Left renal pelvis (tissue), 4 donors: Measurements from ENCODE around the gene ARHGAP11A. TPM values are rescaled to one million over a fixed set of nuclear protein-coding genes. Genes with fewer than 3 reads are reported as not detected.

Experiments
- DNase-seq, 4 donors: peaks; one replicate each; pipeline ENCODE4 v3.0.0-alpha.2; 2013; ENCODE audit warnings: low read depth in 4 of 4, low spot score in 3 of 4
- polyA plus RNA-seq, 4 donors: library from polyadenylated mRNA; unstranded; fragments of 120-200 nt; gene quantifications; one replicate each; pipeline ENCODE4 v1.2.1, GENCODE V29; 2013; ENCODE audit not compliant: insufficient read length in 4 of 4

Gene ARHGAP11A
- polyA plus RNA-seq, 4 donors, result 30.9 to 35.6 (median 33.3) TPM

DNA sequence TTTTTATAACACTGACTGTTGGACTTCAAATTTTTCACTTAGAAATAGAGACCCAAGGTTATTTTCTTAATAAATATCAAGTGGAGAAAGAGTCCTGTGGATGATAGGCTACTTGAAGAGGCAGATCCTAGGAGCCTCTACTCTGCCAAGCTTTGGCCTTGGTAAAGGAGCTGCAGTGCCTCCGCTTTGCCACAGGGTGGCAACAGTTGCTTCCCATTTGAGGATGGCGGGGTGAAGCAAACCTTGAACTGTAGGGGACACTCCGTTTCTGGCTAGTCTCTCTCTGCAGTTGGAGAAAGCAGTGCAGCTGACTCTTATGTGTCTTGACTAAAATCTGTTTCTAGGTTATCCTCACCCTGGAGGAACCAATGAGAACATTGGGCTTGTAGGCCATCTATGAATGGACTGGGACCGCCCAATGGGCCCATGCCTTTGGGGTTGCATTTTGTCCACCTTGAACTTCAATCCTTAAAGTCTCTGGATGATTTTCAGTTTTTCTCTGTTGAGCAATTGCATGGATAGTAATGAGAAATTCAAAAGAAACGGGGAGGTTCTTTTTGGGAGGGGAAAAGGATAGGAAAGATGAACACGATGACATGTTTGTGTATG is 36.0 kb downstream of the ARHGAP11A start:
- DNase-seq, result peak in 1 of 4 donors; percentile 12

DNA sequence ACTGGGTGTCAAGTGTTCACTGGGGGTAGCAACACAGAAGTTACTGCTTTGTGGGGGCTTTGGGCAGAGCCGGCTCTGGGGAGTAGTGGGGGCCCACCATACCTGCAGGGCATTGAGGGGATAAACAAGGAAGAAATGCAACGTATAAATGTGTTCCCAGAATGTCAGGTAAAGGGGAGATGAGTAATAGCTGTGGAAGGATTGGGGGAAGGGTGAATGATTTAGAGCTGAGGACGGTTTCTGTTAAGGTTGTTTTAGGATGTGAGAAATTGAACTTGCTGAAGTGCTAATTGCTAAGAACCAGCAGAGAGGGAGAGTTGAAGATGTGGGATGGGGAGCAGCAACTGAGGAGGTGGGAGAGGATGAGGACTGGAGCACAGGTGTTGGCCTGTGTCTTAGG is 36.9 kb downstream of the ARHGAP11A start:
- DNase-seq, result no peak

DNA sequence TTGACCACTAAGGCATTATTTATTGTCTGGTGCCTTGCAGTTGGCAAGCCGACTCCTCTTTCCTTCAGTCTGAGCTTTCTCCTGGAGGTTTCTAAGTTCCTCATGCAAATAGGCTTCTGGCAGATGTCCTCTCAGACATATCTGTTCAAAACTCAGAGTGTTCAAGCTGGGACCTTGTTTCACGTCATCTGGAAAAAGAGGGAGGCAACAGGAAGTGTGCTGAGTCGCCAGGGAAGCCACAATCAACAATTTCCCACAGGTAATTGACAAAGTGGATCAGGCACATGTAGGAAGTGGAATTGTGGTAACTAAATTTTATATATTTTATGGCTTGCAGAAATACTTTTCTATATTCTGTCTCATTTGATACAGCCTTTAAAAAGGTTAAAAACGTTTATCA is 40.8 kb downstream of the ARHGAP11A start:
- no peak for DNase-seq

DNA sequence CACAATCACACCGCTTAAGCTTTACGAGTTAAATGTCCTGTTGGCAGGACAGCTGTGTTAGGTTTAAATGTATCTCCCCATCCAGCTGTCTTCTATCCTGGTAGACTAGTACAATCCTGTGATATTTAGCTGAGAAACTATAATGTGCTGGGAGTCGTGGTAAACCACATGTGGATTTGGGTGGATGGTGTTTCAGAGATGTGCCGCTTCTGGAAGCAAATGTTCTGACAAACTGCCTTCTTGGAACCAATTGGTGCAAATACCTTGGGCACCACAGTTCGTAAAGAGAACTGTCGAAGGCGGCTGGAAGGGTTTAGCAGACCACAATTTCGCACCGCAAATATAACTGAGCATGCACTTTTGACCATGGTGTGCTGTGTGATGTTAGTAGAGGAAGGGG is 41.2 kb downstream of the ARHGAP11A start:
- no peak for DNase-seq

DNA sequence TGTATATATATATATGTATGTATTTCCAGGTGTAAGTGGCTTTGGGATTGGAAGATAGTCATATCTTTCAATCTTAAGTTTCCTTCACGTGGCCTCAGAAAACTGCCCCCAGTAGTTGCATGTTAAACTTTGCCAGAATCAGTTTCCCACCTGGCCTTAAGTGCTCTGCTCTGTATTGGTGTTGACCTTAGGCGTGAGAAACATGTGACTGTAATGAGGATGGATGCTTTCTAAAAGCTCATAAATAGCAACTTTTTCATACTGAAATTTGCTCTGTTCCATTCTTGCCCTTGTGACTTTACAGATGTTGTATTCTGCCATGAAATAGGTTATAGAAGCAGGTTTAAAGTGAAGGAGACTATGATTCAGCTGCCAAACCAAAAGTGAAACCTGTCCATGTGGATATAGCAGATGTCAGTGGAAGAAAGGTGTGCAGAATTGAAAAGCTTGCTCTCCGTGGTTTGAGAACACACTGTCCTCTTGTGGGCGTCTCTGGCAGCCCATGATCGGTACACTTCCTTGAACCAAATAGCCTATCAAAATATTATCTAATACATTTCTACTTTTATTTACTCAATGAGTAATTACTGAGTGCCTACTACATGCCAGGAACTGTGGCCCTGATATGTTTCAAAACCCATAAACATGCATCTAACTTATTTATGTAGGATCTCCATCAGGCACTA is 42.0 kb downstream of the ARHGAP11A start:
- DNase-seq, result no peak

DNA sequence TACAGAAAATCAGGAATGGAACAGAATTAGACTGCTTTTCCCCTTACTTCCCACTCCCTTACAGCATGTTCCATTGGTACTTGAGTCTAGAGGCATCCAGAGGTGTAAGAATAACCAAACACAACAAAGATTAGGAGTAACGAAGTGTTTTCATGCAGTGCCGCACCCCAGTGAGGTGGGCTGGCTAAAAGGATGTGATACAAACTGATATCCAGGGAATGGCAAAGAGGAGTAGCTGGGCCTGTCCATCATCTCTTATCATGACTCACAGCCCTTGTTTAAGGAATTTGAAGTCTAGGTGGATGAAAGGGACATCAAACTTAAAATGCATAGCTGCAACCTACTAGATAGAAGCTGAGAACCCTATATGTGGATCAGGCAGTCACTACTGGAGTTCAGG is 42.6 kb downstream of the ARHGAP11A start:
- DNase-seq, result no peak

DNA sequence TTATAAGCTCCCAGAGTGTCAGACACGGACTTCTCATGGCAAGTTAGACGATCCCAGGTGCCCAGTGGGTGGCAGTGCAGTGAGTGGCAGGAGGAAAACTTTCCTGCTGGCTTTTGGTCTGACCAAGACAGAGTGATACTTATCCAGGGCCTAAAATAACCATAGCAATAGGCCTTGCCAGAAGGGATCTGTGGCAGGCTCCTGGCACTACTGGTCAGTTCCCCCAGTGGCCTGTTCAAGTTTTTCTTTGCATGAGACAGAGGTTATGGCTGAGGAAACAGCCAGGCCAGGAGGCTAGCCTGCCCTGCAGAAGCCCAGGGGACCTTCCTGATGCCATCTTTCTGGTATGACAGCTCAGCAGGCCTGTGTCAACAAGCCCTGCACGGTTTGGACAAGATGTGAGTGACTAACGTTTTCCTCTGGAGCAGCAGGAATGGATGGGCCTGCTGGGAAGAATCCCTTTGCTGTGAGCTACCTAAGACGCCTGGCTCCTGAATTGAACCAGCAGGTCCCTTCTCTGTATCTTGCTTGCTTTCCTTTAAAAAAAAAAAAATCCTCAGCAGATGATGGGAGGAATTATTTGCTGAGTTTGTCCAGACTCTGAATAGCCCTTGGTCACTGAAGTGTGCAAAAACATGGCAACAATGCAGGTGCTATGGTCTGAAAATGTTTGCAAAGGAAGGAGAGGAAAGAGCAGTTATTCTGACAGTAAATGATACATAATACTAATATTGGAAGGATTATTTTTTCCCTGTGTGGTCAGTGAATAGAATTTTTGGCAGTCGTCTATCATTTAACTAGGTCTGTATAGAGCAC is 44.2 kb downstream of the ARHGAP11A start:
- no peak for DNase-seq

DNA sequence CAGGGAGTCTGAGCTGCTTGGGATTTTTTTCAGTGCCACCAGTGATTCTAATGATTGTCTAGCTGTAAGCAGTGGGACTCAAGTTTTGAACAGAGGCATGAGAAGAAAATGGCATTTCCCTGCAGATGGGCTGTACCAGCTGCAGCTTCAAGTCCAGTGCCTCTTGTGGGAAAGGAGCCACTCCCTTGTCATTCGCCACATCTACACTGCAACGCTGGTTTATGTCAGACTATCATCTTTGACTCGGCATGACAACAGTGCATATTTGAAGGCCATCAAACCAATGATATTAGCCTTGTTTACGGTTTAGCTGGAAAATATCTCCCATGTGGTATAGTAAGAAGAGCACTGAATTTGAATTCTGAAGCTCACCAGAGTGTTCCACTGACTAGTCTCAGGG is 48.4 kb downstream of the ARHGAP11A start:
- DNase-seq, result no peak

DNA sequence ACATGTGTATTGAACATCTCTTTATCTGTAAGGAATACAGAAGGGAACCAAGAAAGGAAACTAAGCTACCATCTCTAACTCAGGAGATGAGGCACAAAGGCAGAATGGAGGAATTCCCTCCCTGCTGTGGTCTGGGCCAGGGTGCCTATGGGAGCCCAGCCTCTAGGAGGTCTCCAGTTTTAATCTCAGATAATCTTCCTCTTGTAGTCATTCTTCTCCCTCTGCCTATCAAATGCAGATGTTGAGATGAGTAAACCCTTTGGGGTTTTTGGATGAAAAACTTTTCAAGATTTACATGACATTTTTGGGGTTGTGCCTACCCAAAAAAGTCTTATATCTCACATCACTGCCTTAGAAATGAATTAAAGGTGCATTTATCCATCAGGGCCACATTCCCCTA is 49.5 kb downstream of the ARHGAP11A start:
- DNase-seq, result no peak

DNA sequence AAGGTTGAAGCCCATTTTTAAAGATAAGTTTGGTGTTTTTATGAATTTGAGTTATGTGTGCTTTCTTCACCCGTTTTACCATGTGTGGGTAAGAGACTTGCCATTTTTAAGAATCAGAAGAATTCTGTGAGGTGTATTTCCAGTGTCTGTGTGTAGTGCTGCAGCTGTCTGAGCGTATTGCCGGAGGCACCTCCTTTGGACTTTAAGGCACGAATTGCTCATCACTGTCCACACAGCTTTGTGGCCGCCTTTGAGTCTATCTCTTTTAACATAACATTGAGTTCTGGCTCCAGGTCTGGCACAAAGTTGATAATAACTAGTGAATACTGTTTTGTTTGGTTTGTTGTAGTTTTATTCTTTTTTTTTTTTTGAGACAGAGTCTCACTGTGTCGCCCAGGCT is 52.0 kb downstream of the ARHGAP11A start:
- DNase-seq, result no peak

DNA sequence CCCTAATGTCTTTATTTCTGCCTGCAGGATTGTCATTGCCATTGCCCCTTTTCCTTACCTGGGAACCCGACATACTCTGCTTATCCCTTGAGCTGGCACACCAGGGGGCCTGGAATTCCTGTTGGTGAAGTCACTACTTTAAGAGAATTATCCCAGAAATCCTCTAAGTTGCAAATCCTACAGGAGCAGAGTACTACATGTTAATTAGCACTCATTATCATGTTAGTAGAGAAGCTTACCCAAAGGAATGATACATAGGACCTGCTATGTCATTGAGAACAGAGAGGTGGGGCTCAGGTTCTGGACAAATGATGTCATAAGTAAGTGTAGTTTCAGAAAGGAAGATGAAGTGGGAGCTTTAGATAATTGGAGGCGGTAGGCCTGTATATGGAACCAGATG is 53.6 kb downstream of the ARHGAP11A start:
- DNase-seq, result no peak

DNA sequence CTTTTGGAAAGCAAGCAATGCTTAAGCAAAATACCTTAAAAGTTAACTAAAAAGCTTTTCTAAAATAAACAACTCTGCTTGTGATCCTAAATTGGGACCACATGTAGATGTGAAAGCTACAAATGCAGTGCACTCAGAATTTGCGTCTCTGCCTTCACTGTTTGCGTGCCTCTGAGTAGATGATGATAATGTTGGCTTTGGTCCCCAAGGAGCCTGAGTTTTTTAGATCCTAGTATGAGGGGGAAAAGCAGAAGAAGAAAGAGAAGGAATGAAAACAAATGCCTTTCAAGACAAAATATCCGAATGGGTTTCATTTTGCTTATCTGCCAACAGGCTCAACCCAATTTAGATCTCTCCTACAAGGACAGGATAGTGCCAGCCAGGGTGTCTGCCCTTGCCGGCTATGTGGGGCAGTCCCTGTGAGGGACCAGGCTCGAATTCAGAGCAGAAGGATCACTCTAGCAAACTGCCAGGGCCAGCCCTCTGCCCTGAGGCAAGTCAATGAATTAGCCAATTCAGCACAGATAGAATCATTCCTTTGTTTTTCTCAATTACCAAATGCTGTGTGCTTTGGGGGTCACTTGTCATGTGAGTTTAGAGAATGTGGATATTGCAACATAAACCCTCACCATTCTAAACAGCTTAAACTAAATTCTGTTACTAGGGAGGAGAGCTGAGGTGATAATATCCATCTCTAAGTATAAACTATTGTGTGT is 54.8 kb downstream of the ARHGAP11A start:
- DNase-seq, result no peak

DNA sequence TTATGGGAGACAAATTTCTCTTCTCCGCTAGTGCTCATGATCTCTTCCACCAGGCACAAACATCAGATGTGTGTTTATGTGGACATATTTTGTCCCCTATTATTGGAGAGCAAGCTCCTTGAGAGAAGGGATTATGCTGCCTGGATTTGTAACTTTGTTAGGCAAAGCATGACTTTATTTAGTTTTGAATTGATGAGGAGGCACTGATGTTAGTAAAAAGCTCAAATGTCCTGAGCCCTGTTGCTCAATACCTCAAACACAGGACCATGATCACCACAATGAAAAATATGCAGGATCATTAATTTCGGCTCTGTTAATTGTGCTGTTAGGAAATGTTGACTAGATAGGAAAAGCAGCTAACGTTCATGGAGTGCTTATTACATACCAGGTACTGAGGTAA is 55.3 kb downstream of the ARHGAP11A start:
- no peak for DNase-seq

DNA sequence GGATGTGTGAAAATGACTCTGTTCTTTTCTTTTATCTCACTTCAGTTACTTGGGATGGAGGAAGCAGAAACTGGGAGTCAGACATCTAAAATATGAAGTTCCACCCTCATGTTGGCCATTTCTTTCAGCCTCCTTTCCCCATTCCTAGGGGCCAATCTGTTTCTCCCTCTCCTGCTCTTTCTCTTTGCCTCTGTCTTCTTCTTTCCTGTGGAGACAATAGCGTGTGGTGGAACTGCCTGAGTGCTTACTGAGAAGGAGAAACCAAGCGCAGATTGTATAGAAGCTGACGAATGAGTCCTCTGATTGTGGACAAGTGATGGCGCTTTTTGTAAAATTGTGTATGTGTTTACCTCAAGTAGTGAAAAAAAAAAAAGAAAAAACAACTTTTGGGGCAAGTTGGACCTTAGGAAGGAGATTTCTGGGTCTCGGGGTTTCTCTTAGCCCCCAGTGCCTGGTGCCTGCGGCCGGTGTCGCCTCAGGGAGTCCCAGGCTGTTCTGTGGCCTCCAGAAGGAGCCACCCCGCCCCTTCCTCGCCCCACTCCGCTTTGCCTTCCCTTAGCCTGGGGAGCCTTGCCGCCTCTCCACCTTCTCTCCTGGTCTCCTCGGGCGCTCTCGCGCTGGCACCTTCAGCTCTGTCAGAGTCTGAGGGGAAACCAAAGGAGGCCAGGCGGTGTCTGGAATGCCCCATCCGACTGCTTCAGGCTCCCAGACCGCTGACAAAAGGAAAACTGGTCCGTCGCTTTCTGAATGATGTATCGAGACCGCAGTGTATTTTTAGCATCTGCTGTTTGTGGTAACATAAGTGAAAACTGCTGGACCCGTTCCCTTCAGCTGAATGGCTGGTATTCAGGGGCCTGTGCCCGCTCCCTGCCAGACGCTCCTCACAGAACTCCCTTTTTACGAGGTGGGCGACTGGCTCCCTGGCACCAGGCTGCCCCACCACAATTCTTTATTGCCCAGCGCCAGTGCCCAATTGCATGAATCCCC is 56.3 kb downstream of the ARHGAP11A start:
- DNase-seq, result no peak

DNA sequence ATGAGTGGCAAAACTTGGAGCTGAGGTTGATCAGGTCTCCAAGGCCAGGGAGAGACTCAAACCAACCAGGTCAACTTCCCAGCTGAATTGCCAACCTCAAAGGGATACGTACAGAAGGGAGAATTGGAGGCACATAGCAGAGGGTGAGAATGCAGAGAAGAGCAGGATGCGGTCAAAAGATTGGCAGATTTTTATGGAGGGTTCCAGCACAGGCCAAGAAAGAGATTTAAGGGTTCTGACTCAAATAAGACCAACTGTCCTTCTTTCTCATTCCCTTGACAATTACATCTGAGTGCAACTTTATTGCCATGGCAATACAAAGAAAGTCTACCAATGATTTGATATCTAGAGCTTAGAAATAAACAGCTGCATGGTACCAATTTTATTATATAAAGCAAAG is 59.4 kb downstream of the ARHGAP11A start:
- DNase-seq, result no peak

DNA sequence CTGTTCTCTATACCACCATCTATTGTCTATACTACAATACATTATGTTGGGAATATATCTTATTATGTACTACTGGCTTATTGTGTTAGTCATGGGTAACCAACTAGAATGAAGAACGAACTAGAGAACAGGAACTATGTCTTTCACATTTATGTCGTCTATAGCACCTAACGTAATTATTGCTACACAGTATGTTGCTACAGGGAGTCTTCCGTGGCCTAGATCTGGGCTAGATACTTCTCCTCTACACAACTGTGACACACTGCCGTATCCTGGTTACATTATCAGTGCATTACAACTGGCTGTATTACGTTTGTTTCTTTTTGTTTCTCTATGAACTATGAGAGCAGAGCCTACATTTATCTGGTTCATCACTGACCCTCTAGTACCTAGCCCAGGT is 60.2 kb downstream of the ARHGAP11A start:
- DNase-seq, result no peak

DNA sequence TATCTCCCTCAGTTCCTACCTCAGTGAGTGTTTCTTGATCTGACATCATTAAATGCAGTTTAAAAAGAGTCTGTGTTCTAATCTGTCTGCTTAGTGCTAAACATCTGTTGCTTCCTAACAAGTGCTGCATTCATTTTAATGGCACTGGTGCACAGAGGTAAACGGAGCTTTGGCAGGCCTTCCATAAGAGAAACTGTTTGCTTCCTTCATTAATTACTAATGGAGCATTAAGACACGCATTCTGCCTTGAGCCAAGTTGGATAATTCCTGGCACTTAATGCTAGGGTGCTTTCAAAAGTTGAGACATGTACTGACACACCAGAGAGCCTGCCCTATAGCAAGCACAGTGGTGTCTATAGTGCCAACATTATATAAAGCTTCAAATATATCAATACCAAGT is 60.9 kb downstream of the ARHGAP11A start:
- no peak for DNase-seq

DNA sequence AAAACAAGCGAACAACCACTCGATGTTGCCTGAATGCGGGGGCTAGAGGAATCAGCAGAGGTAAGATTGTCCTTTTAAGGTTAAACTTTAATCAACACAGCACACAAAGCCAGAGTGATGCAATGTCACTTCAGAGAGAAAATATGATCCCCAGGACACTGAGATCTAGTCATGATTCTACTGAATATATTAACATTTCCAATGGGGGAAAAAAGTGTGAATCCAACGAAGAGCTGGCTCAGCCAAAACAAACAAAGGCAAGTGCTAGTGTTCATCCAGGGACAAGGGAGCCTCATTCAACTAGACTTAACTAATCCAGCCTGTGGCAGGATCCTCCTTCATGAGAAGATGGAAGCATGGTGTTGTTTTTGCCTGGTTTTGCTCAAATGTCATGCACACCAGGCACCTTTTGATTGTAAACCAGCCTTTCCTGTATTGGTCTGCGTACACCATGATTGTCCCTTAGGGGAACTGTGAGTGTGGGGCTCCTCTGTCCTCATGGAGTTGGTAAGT is 62.0 kb downstream of the ARHGAP11A start:
- no peak for DNase-seq

DNA sequence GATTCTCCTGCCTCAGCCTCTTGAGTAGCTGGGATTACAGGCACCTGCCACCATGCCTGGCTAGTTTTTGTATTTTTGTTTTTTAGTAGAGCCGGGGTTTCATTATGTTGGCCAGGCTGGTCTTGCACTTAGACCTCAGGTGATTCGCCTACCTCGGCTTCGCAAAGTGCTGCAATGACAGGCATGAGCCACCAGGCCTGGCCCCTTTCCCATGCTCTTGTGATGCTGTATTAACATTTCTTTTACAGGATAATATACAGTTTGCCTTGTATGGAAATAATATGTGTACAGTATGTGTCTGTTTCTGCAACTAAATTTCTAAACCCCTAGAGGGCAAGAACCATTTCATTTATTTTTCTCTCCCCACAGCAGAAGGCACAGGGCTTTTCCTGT is 64.0 kb downstream of the ARHGAP11A start:
- no peak for DNase-seq

DNA sequence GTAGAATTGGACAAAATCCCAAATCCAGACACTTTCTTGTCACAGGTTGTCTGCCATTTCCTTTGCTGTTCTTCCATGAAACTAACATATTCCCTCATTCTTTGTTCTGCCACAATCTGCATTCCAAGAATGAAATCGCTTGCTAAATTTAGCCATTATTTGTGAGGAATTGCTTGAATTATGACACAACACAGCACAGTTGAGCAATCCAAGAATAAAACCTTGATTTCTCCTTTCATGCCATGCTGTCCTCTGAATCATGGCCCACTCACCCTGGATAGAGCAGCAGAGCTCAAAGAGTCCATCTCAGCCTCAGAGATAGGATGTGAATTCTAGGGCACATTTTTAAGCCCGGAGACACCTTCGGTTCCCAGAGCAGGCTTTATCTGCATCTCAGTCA is 67.3 kb downstream of the ARHGAP11A start:
- no peak for DNase-seq
